ENCODE data around the gene PROSER3. TPM values are rescaled to one million over a fixed set of nuclear protein-coding genes. Genes with fewer than 3 reads are reported as not detected.

The PROSER3 gene
- total and polyA plus RNA-seq, 9 of the 15 experiments (the other 6 are each of a cell fraction or from before 2014, with no cell fraction given), result 1.0 to 39.5 (median 5.1) TPM

- no peak for TF ChIP-seq RBM22 (IDR thresholded peaks at IDR 0.05; ENCODE audit: low read depth, low read length, poor library complexity, severe bottlenecking)
- no peak for TF ChIP-seq FOS (IDR thresholded peaks at IDR 0.05; ENCODE audit: extremely low read depth, insufficient read length)
- TF ChIP-seq DIDO1 (tag; IDR thresholded peaks at IDR 0.05; ENCODE audit: low read depth), result no peak
These were observed 23.1 kb upstream of the PROSER3 start (continued) for GRCh38 chr19:35734889-35735288.

- H3K36me3 ChIP-seq (ENCODE audit: control insufficient read depth, insufficient read depth, low read length), result peaks cover 70% of the 10 kb centered on the region; the same call in 2 of the 3 replicates
- H3K27me3 ChIP-seq (ENCODE audit: control insufficient read depth in 2 of 2, insufficient read depth in 2 of 2, low read length in 2 of 2), result no peaks in the 10 kb centered on the region
- peaks cover 10 to 43% of the 10 kb centered on the region in 2 experiments; a peak in 4 of 5 replicates for H3K4me1 ChIP-seq (replicated peaks in 1 of 2; ENCODE audit: control insufficient read depth in 2 of 2, insufficient read depth in 2 of 2, low read length in 2 of 2)
- POLR2A ChIA-PET, result interaction anchor here (0.9 to 2.2 kb wide), 7 partner anchors 8 to 19 kb away, joined by 3 to 8 read pairs (median 5); partner anchors contain the start of genes LIN37, PSENEN and U2AF1L4
- FAIRE-seq (no peak), DNase-seq (ENCODE audit: extremely low read depth in 1 of 4, low spot score in 3 of 4) (peak in 1 of 4 experiments; percentile 31), ATAC-seq (no peak)
- no peak overlapping the region for H2AFZ ChIP-seq (ENCODE audit: low read depth, low read length)
- H3K9me3 ChIP-seq (replicated peaks; ENCODE audit: control insufficient read depth, insufficient read depth, low read depth, low read length), result no peaks in the 10 kb centered on the region
- in situ Hi-C loops (cut with MboI) (no loop called here), intact Hi-C loops (cut with micrococcal nuclease) (no loop called here)
- 93% methylated on average over 21 of the region's 22 CpGs for WGBS (ENCODE audit: insufficient coverage, low coverage, missing lambda C conversion rate)
- no TSS peak for BruUV-seq (replicated peaks)
- H3K27ac ChIP-seq (ENCODE audit: extremely low read depth, low read depth, low read length), result no peak overlapping the region
- H3K9me1 ChIP-seq (ENCODE audit: control insufficient read depth, insufficient read depth, low read length), result no peaks in the 10 kb centered on the region
- CTCF ChIA-PET (ENCODE audit: low intra/inter-chr PET ratio), result no interaction called here
- peak overlapping the region in 1 of 2 experiments; percentile 43; a peak in 1 of 4 replicates for H3K9ac ChIP-seq (ENCODE audit: insufficient read depth in 1 of 2, low read depth in 2 of 2, low read length in 2 of 2)
- H3K4me3 ChIP-seq, result no peak overlapping the region
- no peaks in the 10 kb centered on the region; the same call in 2 of the 3 replicates for H3K79me2 ChIP-seq (ENCODE audit: control insufficient read depth, insufficient read depth, low read length)
- H4K20me1 ChIP-seq (replicated peaks; ENCODE audit: control insufficient read depth, insufficient read depth, low read length), result no peaks in the 10 kb centered on the region
- no peak overlapping the region for H3K4me2 ChIP-seq (ENCODE audit: insufficient read depth, low read length)
- TF ChIP-seq ZNF445 (CRISPR knock-in tag; IDR thresholded peaks at IDR 0.05; ENCODE audit: low read depth) (no peak), ZNF780A (CRISPR knock-in tag; IDR thresholded peaks at IDR 0.05) (no peak), E2F5 (CRISPR knock-in tag; IDR thresholded peaks at IDR 0.05) (no peak), MECOM (CRISPR knock-in tag; IDR thresholded peaks at IDR 0.05) (no peak), ZNF431 (CRISPR knock-in tag; IDR thresholded peaks at IDR 0.05) (no peak), CUX1 (CRISPR knock-in tag; IDR thresholded peaks at IDR 0.05) (no peak), COPS2 (conservative IDR thresholded peaks at IDR 0.05) (no peak), ETV6 (IDR thresholded peaks at IDR 0.05; ENCODE audit: borderline replicate concordance in 1 of 2, low read depth in 2 of 2, low read length in 1 of 2) (no peak), ETV6 (CRISPR knock-in tag; IDR thresholded peaks at IDR 0.05; ENCODE audit: borderline replicate concordance) (no peak)
These were observed 20.8 kb upstream of the PROSER3 start for GRCh38 chr19:35736913-35737886.

All from K562 (cell line).